HPDE6-E6E7 (cell line): ENCODE results near the gene POLD2.
A peak's percentile ranks its signal among the peaks of the same experiment; 100 is the strongest.

Source experiments
- DNase-seq: peaks from one replicate; pipeline ENCODE4 v3.0.0; 2011; ENCODE audit warnings: missing footprints; ENCODE audit errors: extremely low spot score

The POLD2 gene

DNA sequence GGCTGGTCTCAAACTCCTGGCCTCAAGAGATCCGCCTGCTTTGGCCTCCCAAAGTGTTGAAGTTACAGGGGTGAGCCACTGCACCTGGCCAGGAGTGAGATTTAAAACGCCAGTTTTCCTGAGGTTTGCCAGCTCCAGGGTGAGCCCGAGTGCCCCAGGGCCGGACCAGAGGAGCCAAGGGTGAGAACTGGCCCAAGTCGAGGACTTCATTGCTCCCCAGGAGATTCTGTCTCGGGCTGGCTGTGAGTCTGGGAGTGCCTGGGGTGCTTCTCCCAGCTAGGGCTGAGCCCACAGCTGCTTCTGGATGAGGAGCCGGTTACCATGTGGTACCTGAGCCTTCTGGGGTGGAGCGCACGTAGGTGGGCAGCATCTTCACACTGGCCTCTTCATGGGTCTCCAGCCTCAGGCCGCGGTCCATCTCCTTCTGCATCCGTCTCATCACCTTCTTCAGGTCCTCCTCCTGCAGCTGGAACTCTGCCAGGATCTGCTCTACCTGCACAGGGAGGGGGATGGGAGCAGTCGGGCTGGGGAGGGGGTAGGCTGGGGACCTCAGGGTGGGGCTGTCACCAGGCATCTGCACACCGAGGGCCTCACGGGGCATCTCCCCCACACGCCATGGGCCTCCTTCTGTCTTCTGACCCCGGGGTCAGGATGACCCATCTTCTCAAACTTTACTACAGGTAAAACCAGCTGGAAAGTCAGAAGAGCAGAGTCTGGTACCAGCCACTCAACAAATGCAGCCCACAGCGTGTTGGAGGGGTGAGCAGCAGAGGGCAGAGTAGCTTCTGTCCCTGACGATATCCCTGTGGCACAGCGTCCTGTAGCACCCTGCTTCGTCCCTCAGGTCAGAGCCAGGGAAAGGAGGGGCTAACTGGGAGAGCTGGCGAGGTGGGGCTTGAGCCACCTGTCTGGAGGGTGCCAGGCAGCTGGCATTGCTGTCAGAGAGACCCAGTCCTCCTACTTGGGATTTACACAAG, 29.9 kb upstream of the POLD2 start:
- no peak for DNase-seq

DNA sequence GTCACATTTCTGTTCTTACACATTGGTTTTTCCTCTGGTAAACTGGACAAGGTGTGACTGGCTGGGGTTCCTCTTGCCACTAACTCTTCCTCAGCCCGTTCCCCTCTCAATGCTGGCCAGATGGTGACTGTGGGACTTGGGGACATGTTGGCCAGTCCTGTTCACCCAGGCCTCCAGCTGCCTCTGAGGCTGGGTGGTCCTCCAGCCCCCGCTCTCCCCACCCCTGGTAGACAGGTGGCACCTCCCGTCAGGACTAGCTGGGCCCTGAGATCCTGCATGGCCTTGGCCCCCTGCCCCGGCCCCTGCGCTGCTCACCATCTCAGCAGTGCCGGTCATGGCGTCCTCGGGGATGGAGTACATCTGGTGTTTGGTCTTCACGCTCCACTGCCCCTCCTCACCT, 28.6 kb upstream of the POLD2 start:
- DNase-seq: no peak

DNA sequence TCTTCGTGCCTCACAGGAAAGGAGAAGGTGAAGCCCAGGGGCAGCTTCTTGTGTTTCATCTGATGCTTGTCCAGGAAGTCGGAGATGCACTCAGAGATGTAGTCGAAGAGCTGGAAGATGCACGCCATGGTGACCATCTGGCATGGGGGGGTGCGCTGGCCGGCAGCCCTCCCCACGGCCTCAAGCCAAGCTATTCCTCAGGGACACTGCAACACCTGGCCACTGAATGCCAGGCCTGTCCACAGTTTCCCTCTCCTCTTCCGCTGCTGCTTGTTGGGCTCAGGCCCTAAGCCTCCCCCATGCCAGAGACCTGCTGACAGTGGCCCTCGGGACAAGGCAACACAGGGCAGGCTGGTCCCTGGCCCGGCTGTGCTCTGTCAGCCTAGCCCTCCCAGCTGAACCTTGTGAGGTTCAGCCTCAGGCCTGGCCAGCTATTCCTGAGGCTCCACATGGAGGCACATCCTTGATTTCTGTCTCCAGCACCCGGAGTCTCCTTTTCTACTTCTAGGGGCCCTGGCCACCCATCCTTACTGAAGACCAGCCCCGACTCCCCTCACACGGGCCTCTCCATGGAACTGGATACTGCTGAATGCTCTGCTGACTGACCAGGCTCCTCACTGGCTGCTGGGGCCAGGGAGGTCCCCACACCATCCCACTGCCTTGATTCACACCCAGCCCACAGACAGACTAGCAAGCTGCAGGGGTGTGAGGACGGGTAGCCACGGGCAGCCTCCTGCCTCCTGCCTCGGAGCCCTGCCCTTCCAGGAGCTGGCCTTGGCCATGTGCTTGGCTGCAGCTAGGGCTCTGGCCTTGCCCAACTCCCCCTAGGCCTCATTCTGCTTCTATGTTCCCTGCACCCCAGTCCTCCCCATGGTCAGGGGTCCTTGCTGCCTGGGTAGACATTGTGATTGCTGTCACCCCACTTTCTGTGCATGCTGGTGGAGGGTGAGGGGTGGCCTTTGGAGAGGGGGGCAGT, 27.9 kb upstream of the POLD2 start:
- DNase-seq: no peak

DNA sequence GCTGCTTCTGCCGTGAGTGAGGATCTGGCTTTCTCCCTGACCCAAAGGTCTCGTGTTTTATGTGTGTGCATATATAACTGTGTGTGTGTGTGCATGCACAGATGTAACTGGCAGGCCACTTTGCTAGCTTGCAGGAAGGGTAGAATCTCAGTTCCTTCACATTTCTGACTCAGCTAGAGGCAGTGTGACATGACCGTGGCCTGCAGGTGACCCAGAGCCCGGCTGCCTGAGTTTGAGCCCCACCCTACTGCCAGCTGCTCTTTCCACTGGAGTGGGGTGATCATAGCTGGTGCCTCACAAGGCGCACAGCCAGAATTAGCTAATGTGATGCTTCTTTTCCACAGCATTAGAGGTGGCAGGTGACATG, 27.1 kb upstream of the POLD2 start:
- DNase-seq: no peak

DNA sequence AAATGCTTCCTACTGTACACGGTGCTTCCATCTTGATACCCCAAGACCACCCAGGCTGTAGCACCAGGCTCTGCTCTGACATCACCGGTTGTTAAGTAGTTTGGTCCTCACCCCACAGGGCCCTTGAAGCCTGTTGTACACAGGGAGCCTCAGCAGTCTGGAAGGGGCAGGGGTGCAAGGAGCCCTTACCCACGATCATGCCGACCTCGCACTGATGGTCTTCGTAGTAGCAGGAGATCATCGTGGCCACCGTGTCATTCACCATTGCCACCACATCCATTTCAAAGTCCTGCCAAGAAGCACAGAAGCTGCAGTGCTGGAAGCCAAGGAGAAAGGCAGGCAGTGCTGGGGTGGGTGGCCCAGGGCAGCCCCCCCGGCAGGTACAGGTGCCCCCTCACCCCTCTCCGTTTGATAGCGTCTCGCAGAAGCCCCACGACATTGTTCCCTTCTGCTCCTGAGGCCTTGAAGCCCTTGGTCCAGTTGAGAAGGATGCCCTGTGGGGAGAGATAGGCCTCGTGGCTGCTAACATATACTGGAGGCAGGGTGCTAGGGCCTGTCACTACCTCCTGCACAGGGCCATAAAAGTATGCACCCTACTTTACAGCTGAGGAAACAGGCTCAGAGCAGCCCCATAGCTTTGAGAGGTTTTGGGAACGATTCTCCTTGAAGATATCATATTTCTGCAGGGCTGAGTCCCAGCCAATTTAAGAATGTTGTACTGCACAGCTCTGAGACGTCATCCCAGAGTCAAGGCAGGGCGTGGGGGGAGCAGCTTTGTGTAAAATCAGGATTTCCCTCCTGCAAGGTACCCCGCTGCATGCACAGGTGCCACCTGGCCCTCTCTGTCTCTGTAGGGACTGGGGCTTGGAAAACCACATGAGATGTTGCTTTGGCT, 26.5 kb upstream of the POLD2 start:
- DNase-seq: no peak

DNA sequence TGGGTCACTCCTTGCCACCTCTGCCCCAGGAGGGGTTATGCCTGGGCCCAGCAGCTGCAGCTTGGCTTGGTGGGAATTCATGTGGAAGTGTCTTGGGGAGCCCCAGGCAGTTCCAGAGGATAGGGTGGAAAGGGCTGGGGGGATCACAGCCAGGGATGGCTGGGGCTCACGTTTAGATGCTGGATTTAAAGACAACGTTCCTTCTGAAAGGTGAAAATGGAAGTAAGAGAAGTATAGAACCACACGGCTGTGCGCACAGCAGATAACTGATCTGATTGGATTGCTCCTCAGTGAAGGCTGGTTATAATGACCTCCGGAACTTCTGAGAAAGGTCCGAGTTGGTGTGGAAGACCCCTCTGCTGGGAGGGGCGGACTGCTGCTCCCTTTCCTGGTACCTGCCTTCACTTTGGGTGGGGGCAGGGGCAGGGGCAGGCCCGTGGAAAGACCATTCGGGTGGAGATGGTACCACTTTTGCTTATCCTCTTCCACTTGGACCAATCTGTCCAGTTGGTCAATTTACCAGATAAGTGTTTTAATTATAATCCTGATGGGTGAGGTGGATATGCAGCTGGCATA, 25.7 kb upstream of the POLD2 start:
- DNase-seq: no peak

DNA sequence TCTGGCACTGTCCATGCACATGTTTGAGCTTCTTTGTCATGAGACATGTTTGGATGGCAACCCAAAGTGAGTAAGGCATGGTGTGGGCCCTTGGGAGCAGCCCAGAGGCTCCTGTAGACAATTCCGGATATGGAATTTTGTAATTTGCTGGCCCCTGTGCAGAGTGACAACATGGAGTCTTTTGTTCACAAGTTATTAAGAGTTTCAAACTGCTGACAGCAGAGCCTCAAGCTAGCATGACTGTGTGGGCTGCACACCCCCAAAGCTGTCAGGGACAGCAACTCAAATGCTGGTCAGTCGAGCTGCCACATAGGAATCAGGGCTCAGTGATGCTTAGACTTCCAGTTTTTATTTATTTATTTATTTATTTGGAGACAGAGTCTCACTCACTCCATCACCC, 24.8 kb upstream of the POLD2 start:
- DNase-seq: no peak

DNA sequence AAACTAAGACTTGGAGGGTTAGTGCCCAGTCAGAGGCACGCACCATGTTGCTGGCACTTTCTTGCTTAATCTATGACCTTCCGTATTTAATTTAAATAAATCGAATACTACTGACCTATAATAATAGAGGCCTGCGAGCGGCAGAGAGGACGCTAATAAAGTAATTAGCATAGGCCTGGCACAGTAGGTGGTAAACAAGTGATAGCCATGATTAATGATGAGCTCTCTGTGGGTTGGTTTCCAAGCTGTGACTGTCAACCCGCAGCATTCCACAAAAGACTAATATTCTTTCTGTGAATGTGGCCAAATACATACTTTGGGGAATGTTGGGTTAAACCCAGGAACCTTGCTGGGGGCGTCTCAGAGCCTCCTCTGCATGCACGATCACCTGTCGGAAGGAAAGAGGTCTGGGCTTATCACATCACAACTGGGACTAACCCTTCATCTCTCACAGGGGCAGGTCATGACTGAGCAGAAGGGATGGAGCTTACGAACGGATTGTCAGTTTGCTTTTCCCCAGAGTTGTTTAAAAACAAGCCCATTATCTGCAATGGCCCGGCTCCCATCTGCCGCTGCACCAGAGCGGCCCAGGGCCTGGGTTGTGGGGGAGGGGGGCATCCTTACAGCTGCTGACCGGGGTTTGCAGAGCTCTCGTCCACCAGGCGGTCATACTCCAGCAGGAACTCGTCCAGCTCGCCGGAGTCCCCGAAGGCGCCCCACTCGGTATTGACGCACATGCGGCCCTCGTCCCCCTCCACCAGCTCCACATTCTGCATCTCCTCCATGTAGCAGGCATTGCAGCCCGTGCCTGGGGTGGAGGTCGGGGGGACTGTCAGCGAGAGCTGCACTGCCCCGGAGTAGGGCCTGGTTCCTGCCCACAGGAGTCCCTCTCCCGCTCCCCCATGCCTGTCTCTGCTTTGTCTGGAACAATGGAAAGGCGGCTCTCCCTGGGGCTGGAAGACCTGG, 24.0 kb upstream of the POLD2 start:
- no peak for DNase-seq

DNA sequence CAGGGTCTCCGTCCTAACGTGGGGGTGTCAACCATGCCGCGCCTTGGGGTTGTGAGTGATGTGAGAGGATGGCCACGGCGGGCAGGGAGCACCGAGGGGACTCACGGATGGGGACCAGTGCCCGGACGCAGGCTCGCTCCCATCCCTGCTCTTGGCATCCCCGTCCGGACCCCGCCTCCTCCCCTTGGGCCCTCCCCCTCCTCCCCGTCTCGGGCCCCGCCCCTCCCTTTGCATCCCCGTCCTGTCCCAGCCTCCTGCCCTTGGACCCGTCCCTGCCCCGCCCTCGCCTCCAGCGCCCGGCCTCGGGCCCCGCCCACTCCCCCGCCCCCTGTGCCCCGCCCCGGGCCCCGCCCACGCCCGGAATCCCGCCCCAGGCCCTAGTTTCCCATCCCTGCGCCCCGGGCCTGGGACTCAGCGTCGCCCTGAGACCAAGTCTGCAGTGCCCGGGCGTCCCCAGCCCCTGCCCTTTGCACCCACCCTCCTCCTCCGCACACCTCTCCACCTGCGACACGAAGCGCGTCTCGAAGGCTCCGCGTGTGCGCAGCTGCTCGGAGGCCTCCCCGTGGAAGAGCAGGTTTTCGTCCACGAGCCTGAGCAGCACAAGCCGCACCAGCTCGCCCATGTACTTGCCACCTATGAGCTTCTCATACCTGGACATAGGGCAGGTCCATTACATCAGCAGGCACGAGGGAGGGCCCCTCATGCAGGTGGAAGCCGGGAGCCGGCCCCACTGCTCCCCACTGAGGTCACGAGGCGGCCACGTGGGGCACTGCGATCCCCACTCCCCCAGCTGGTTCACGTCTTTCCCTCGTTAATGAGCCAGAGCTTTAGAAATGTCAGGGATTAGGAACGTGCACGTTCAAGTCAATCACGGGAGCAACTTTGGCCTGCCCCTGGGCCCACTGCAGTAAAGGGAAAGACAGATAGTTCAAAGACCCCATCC, 22.9 kb upstream of the POLD2 start:
- DNase-seq: peak; percentile 53

DNA sequence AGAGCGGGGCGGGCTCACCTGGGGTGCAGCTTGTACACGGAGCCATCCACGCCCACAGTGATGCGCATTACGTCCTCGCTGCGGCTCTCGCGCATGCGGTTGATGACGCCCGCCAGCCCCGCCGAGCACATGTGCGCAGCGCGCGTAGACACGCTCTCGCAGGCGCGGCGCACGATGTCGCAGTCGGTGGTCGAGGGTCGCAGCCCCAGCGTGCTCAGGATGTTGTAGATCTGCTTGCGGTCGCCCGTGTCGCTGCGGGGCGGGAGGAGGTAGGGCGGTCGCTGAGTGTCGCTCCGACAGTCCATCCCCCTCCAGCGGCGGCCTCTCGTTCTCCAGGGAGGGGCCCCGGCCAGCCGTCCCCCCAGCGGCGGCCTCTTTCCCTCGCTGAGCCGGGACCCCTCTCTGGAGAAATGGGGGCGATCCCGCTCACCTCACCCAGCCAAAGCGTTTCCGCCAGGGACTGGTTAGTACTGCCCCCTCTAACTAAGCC, 22.2 kb upstream of the POLD2 start:
- DNase-seq: peak; percentile 63

DNA sequence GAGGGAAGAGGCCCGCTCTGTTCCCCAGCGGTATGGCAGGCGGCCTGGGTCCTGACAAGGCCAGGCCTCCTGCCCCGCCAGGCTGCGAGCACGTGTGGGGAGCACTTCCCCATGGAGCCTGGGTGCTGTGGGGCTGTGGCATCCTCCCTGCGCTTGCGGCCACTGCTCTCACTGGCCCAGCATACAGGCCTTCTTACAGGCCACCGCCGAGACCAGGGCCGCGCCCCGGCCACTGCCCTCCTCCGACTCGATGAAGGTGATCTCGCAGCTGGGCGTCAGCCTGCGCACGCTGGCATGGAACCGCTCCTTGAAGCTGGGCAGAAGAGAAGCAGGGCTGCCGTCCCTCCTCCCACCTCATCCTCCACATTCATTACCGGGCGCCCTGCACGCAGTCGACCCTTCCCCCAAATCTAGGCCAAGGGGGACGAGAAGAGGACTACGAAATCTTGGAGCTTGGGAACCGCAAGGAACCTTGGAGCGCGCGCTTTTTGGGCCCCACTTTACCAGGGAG, 21.7 kb upstream of the POLD2 start:
- DNase-seq: no peak

DNA sequence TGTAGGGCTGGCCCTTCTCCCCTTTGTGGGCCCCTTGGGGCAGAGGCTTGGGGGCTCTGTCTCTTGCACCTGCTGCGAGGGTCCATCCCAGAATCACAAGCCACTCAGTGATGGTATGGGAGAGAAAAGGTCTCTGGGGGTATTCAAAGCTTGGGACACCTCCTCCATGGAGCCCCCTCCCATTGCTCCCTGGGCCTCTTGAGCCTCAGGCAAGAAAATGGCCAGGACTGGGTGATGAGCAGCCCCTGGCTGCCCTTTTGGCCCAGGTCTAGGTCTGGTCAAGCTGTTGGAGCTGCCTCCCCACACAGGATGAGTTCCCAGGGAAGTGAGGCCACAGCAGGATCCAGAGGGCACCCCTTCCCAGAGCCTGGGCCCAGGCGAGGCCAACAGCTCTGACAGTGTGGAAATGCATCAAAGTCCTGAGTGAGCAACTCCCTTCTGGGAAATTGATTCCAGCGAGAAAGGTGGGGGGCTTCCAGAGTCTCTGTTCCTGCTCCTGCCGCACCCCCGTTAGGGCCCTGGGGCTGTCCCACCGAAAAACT, 21.1 kb upstream of the POLD2 start:
- no peak for DNase-seq

DNA sequence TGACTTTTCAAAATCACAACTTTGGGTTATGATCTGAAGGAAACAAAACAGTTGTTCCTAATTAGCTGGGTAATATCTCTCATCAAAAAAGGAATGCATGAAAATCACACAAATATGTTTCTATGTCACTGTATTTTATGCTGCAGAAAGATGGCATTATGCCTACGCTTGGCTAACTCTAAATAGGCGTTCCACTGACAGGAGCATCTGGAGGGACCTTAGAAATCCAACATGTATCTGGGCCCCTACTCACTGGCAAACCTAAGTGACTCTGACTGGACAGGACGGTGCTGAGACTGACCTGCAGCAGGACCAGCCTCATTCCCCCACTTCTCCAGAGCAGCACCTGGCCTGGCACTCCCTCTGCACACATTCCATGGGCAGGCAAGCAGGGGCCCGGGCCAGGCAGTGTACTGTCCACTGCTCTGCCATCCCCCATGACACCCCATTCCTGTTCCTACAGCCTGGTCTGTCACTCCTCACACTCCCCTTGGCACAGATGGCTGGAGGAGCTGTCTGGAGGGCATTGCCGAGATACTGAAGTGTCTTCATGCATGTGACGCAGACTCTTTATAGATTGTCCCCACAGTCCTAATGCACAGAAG, 20.4 kb upstream of the POLD2 start:
- no peak for DNase-seq

DNA sequence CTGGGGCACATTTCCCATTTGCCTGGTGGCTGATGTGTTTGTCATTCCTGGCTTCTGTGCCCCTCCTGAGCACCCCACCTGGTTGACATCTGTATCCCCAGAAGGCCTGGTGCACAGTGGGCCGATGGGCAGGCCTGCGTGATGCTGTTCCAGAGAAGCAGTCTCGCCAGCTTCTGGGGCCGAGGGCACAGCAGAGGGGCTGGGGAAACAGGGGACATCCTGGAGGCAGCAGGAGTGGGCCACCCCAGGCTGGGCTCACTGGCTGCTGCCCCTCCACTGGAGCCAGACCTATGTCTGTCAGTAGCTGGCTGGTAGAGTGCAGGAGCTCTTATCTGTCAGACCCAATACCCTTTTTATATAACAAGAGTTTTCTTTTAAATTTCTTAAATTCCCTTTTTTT, 18.7 kb upstream of the POLD2 start:
- no peak for DNase-seq

DNA sequence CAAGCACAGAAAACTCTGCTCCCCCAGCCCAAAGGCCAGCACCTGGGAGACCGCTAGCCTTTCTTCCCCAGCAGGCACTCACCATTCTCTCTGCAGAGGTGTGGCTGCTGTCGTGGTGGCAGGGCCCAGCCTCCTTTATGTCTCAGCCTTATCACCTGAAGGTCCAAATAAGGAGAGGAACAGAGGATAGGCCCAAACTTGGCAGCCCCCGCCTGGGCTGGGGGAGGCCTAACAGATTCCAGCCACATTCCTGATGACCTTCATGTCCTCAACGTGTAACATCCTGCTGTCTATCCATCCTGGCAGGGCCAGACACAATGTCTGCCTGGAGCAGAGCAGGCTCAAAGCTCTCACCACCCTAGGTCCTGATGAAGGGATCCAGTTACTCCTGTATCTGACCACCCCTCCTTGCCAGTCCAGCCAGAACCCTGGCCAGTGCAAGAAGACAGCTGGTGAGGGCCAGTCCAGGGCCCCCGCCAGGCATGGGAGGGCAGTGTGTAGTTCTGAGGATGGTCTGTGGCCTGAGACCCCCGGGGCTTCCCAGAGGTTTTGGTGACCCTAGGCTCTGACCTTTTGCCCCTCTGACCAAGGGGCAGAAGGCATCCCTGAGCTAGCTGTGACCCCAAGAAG, 18.0 kb upstream of the POLD2 start, which contains the start of gene MYL7:
TSS of gene MYL7 (minus strand) at position 112 of the 630 bp plus-strand sequence. CDS start at position 85, 27 bp downstream.
- no peak for DNase-seq

DNA sequence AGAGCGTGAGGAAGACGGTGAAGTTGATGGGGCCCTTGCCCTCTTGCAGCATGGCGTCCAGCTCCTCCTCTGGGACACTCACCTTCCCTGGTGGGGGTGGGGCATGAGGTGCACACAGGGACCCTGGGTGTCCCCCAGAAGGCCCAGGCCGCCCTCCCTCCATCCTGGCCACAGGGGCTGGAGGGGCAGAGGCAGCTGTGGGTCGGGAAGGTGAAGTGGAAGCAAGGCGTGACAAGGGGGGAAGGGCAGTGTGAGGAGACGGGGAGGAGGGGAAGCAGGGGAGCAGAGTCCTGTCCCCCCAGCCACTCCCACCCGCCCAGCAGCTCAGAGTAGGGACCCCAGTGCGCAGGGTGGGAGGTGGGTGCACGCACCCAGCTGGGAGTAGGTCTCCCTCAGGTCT, 17.0 kb upstream of the POLD2 start:
- no peak for DNase-seq
